PFSK-1 (cell line): ENCODE data around the gene ATXN1.
A peak's percentile ranks its signal among the peaks of the same experiment; 100 is the strongest.

Source experiments
- FOXP2 ChIP-seq: optimal IDR thresholded peaks from 2 replicates; pipeline ENCODE3; 2011; ENCODE audit warnings: borderline replicate concordance, control low read depth, inconsistent platforms; ENCODE audit not compliant: insufficient read depth; ENCODE audit errors: extremely low read length, extremely low read depth
- POLR2AphosphoS5 ChIP-seq: IDR thresholded peaks from 2 replicates; pipeline ENCODE4 v1.6.1; 2012; ENCODE audit warnings: low read depth, mild to moderate bottlenecking, control low read depth, low read length, moderate library complexity
- SIN3A ChIP-seq: IDR thresholded peaks from 2 replicates; pipeline ENCODE4 v1.6.1; 2012; ENCODE audit warnings: mild to moderate bottlenecking, low read length, moderate library complexity, borderline replicate concordance; ENCODE audit not compliant: insufficient read depth
- TAF1 ChIP-seq: IDR thresholded peaks from 2 replicates; pipeline ENCODE4 v1.6.1; 2012; ENCODE audit warnings: low read length, control low read depth, borderline replicate concordance; ENCODE audit not compliant: insufficient read depth
- TF ChIP-seq, protein P1 (sequence below), 2 experiments: IDR thresholded peaks; 2 replicates each; pipeline versions ENCODE4 v1.6.1 to v1.8.0; 2011 to 2012; ENCODE audit warnings: low read depth in 2 of 2, low read length in 2 of 2, control low read depth in 1 of 2, inconsistent platforms in 1 of 2, mild to moderate bottlenecking in 1 of 2, moderate library complexity in 1 of 2; ENCODE audit not compliant: insufficient read depth in 1 of 2

The ATXN1 gene

DNA sequence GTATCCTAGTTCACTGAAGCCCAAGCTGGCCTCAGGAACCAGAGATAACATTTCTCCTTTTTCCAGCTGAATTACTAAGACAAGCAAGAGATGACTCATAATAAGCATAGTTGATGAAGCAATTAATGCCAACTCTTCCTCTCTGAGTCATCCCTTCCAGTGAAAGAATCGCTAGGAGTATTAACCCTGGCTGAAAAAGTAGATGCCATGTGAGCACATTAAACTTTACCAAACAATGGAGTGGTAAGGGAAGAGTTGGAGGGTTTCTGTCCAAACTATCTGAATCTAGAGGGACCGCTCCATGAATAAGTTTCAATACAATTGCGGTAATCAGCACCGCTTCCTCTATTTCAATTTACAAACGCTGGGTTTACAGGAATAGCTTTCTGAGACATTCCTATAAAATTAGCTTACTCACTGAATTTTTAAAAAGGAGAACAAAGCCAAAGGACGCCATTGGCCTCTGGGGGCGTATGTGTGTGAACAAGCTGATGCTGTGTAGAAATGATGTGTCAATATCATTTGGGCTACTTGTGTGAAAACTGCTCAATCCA, 48.3 kb downstream of the ATXN1 start:
- TF ChIP-seq POLR2AphosphoS5 (peak; percentile 49; the same call in 1 of the 2 replicates), SIN3A (0 out of 2 replicates have a peak, but pooled peaks have one; percentile 66), FOXP2 (no peak)
- TF ChIP-seq, protein P1, sequence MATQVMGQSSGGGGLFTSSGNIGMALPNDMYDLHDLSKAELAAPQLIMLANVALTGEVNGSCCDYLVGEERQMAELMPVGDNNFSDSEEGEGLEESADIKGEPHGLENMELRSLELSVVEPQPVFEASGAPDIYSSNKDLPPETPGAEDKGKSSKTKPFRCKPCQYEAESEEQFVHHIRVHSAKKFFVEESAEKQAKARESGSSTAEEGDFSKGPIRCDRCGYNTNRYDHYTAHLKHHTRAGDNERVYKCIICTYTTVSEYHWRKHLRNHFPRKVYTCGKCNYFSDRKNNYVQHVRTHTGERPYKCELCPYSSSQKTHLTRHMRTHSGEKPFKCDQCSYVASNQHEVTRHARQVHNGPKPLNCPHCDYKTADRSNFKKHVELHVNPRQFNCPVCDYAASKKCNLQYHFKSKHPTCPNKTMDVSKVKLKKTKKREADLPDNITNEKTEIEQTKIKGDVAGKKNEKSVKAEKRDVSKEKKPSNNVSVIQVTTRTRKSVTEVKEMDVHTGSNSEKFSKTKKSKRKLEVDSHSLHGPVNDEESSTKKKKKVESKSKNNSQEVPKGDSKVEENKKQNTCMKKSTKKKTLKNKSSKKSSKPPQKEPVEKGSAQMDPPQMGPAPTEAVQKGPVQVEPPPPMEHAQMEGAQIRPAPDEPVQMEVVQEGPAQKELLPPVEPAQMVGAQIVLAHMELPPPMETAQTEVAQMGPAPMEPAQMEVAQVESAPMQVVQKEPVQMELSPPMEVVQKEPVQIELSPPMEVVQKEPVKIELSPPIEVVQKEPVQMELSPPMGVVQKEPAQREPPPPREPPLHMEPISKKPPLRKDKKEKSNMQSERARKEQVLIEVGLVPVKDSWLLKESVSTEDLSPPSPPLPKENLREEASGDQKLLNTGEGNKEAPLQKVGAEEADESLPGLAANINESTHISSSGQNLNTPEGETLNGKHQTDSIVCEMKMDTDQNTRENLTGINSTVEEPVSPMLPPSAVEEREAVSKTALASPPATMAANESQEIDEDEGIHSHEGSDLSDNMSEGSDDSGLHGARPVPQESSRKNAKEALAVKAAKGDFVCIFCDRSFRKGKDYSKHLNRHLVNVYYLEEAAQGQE (IDR thresholded peaks at IDR 0.05; ENCODE audit: insufficient read depth in 1 of 2, low read depth in 2 of 2, low read length in 2 of 2), result no peak

- no peak for TF ChIP-seq TAF1
- peak; percentile 44; the same call in 1 of the 2 replicates for TF ChIP-seq SIN3A
- TF ChIP-seq, protein P1 (IDR thresholded peaks at IDR 0.05; ENCODE audit: insufficient read depth in 1 of 2, low read depth in 2 of 2, low read length in 2 of 2), result 0 out of 4 replicates have a peak, but pooled peaks of 1 of the 2 experiments have one; percentile 4
Observed at GRCh38 chr6:16712255-16712930, 48.9 kb downstream of the ATXN1 start.

- TF ChIP-seq POLR2AphosphoS5 (no peak), TAF1 (no peak), FOXP2 (no peak), SIN3A (no peak)
- TF ChIP-seq, protein P1 (IDR thresholded peaks at IDR 0.05; ENCODE audit: insufficient read depth in 1 of 2, low read depth in 2 of 2, low read length in 2 of 2), result no peak
Observed at GRCh38 chr6:16711546-16712254, 49.6 kb downstream of the ATXN1 start.

DNA sequence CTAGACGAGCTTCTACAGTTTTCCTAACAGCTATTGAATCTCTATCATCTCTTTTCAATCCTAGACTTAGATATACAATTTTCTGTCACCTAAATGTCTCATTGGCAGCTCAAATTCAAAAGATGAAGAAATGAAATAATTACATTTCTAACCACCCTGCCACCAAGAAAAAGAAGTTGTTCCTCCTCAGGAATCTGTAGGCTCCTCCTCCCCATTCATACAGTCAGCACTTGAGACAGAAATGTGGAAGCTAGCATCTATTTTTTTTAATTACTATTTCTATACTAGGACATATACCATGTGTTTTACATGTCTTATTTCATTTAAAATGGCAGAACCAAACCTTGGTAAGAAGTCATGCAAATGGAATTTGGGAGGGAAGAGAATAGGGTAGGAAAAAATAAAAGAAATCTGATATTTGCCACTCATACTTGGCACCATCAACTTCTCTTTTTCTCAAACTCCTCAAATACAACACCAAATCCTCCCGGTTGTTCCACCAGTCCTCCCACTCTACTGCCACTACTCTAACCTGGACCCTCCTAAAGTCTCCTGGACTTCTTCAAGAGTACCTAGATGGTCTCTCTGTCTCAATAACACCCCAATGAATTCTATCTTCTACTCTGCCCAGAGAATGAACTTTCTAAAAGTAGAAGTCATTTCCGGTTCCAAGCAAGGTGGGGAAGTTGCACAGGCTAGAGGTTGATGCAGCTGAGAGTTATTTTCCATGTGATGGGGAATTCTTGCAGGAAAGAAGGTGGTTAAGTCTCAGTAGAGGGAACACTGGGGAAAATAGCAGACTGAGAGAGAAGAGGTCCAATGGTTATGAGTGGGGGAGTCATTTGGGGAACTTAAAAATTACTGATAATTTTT, 54.1 kb downstream of the ATXN1 start:
- TF ChIP-seq SIN3A (no peak), TAF1 (no peak)

DNA sequence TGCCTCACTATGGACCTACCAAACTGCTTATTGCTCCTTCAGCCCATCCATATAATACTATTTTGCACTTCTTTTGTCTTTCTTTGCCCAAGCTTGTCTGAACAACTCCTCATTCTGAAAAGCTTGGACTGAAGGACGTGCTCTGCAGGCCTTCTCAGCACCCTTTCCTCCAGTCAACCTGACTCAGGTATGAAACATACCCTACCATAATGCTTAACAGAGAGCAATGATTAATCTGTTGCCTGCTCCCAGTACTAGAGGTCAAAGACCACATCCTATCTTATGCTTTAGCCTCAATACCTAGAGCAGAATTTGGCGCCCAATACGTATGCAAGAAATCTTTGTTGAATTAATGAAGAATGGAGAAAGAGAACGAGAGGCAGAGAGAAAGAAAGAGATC, 55.2 kb downstream of the ATXN1 start:
- TF ChIP-seq, protein P1 (IDR thresholded peaks at IDR 0.05; ENCODE audit: insufficient read depth in 1 of 2, low read depth in 2 of 2, low read length in 2 of 2), result no peak
- TF ChIP-seq FOXP2, result no peak
- TF ChIP-seq TAF1, result no peak
- no peak for TF ChIP-seq SIN3A
- TF ChIP-seq POLR2AphosphoS5, result no peak
